PFSK-1 (cell line): Measurements from ENCODE around the gene JAKMIP2.

Experiments used
- FOXP2 ChIP-seq: optimal IDR thresholded peaks from 2 replicates; pipeline ENCODE3; 2011; ENCODE audit warnings: borderline replicate concordance, control low read depth, inconsistent platforms; ENCODE audit not compliant: insufficient read depth; ENCODE audit errors: extremely low read length, extremely low read depth
- POLR2AphosphoS5 ChIP-seq: IDR thresholded peaks from 2 replicates; pipeline ENCODE4 v1.6.1; 2012; ENCODE audit warnings: low read depth, mild to moderate bottlenecking, control low read depth, low read length, moderate library complexity
- REST ChIP-seq, 2 experiments: IDR thresholded peaks; 2 replicates each; pipeline versions ENCODE4 v1.6.1 to v1.8.0; 2011 to 2012; ENCODE audit warnings: low read depth in 2 of 2, low read length in 2 of 2, control low read depth in 1 of 2, inconsistent platforms in 1 of 2, mild to moderate bottlenecking in 1 of 2, moderate library complexity in 1 of 2; ENCODE audit not compliant: insufficient read depth in 1 of 2
- SIN3A ChIP-seq: IDR thresholded peaks from 2 replicates; pipeline ENCODE4 v1.6.1; 2012; ENCODE audit warnings: mild to moderate bottlenecking, low read length, moderate library complexity, borderline replicate concordance; ENCODE audit not compliant: insufficient read depth
- TAF1 ChIP-seq: IDR thresholded peaks from 2 replicates; pipeline ENCODE4 v1.6.1; 2012; ENCODE audit warnings: low read length, control low read depth, borderline replicate concordance; ENCODE audit not compliant: insufficient read depth

JAKMIP2 gene

GRCh38 chr5:147701468-147701867, 81.1 kb downstream of the JAKMIP2 start:
- TF ChIP-seq FOXP2 = no peak
- TF ChIP-seq SIN3A = no peak
- TF ChIP-seq REST (IDR thresholded peaks at IDR 0.05; ENCODE audit: insufficient read depth in 1 of 2, low read depth in 2 of 2, low read length in 2 of 2) = no peak
- TF ChIP-seq POLR2AphosphoS5 = no peak
- TF ChIP-seq TAF1 = no peak

- TF ChIP-seq FOXP2 = no peak
- no peak for TF ChIP-seq SIN3A
- TF ChIP-seq REST (IDR thresholded peaks at IDR 0.05; ENCODE audit: insufficient read depth in 1 of 2, low read depth in 2 of 2, low read length in 2 of 2) = no peak
- no peak for TF ChIP-seq POLR2AphosphoS5
- TF ChIP-seq TAF1 = no peak
Measured at GRCh38 chr5:147699496-147700088, 82.9 kb downstream of the JAKMIP2 start.

- TF ChIP-seq TAF1 (no peak), SIN3A (no peak), FOXP2 (no peak), POLR2AphosphoS5 (no peak), REST (IDR thresholded peaks at IDR 0.05; ENCODE audit: insufficient read depth in 1 of 2, low read depth in 2 of 2, low read length in 2 of 2) (no peak)
Measured at GRCh38 chr5:147697380-147697779, 85.1 kb downstream of the JAKMIP2 start.

GRCh38 chr5:147694772-147695171, 87.8 kb downstream of the JAKMIP2 start:
- TF ChIP-seq POLR2AphosphoS5 = no peak
- TF ChIP-seq REST (IDR thresholded peaks at IDR 0.05; ENCODE audit: insufficient read depth in 1 of 2, low read depth in 2 of 2, low read length in 2 of 2) = no peak
- no peak for TF ChIP-seq TAF1

- TF ChIP-seq POLR2AphosphoS5 = no peak
- no peak for TF ChIP-seq REST (IDR thresholded peaks at IDR 0.05; ENCODE audit: insufficient read depth in 1 of 2, low read depth in 2 of 2, low read length in 2 of 2)
- TF ChIP-seq TAF1 = no peak
- no peak for TF ChIP-seq FOXP2
- no peak for TF ChIP-seq SIN3A
Measured at GRCh38 chr5:147693233-147693632, 89.3 kb downstream of the JAKMIP2 start.
